NCI-H187 (cell line): ENCODE results near the gene PABPC3.

Experiments used
- DNase-seq, 2 experiments: peaks; one replicate each; lab custom pipeline; 2025; lab: John Stamatoyannopoulos, UW

The PABPC3 gene

DNA sequence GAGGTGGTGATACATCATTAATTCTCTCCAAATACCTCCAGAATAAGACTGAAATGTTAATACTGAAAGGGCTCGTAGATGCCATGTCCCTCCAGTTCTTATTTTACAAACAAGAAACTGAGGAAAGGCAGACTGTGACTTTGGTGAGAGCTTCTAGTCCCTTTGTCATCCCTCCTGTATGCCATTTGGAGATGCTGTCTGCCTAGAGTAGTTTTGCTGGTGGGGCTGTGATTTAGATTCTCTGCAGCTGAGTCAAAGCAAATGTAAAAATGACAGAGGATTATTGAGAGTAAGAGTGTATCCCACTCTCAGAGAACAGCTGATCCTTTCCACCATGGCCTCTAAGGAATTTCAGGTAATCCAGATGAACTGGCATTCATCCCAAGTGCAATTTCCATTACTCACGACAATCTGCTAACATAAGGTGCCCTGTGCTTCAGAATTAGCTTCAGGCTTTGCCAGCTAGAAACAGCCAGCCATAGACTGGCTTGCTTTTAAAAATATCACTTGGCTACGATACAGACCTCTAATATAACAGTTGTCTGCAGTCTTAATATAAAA, 16.8 kb downstream of the PABPC3 start:
- no peak for DNase-seq

DNA sequence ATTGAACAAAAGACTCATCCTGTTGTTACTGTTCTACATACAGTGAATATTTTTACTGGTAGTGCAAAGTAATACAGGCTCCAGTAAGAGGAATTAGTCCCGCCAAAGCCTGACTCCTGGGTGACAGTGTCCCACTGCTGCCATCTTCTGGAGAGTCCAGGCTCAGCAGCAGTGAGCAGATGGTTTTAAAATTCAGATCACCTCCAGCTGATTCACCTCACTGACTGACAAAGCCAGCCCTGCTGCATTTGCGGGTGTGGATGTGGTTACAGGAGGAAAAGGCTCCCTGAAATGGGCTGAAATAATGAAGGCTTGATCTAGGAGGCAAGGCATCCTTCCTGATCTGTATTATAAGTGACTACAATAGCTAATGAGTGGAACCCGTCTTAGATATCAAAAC, 18.3 kb downstream of the PABPC3 start:
- DNase-seq = peak; percentile 6 to 24

DNA sequence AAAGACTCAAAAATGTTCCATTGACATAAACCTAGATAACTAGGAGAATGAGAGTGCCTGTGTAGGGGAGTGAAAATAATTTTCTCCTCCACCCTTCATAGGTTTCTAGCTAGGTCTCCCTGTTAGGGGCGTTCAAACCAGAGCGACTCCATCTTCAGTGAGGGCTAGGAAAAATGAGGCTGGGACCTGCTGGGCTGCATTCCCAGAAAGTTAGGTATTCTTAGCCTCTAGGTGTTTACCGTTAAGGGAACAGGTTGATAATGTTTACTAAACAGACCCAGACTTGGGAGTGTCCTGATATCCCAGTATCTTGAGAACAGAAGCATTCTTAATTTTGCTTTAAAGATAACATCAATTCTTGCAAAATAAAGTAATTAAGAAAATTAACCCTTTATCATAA, 20.1 kb downstream of the PABPC3 start:
- DNase-seq = no peak

DNA sequence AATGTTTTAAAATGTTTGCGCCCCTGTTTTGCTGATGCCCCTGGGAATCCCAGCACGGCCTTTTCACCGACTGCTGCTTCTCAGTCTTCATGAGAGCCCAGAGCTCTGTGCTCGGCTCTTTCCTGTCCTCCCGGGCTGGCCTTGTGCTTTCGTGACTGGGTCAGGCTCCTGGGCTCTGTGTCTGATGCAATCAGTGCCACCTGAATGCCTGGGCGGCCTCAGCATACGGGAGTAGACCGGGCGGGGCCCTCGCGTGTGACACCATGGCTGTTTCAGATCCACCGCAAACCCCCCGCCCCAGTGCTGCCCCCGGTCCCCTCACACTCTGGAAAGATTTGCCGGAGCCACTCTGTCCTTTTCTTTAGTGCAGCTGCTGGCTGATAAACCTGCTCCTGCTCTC, 21.4 kb downstream of the PABPC3 start:
- DNase-seq = no peak

DNA sequence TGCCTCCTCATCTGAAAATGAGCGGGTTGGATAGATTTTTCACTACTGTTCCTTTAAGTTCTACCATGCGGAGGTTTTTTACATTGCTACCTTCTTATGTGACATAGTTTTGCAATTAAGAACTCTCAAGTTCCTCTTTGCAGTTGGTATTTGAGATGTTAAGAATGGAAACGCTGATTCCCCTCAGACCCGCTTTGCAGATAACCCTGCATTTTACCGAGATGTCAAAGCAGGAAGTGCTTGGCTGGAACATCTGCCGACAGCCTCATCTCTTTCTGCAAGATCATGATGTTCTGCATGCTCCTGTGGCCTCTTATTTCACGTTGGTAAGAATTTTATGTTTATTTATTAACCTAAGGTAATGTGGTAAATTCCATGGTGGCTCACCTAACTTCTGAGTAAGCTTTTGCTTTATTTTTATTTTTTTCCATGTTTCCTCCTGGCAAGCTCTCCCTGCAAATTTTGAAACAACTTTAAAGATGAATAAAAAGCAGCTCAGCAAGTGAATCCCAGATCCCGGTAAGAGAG, 22.5 kb downstream of the PABPC3 start:
- no peak for DNase-seq

DNA sequence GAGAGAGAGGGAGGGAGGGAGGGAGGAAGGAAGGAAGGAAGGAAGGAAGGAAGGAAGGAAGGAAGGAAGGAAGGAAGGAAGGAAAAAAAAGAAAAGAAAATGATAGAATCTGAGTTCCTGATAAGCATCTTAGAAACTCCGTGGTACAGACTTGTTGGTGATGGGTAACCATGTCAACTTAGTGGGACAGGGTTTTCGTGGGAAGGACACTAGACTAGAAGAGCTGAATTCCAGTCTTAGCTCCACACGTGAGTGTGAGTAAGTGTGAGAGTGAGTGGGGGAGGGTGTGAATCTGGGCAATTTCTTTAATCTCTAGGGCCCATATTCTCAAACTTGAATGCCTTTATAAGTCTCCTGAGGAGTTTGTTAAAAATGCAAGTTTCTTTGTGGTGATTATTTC, 35.0 kb downstream of the PABPC3 start:
- no peak for DNase-seq

DNA sequence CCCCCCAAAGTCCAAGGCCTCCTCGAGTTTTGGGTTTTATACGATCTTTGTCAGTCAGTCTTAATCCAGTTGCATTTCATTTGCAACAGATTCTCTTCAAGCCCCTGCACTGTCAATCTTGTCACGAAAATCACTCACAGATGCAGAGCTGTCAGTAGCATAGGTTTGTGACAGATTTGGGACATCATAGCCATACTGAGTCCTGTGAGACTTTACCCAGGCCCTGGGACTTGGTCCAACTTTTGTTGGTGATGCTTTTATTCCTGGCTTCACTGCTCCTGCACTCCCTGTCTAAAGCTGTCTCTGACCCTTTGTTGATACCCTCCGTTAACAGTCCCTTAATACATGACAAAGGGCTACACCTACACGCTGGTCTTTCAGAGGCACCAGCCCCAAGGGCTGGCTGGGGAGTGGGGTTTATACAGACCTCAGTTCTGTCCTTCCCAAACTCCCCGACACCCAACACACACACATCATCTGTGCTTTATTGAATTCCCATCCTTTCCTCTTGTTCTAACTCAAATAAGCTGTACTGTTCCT, 36.0 kb downstream of the PABPC3 start:
- no peak for DNase-seq

DNA sequence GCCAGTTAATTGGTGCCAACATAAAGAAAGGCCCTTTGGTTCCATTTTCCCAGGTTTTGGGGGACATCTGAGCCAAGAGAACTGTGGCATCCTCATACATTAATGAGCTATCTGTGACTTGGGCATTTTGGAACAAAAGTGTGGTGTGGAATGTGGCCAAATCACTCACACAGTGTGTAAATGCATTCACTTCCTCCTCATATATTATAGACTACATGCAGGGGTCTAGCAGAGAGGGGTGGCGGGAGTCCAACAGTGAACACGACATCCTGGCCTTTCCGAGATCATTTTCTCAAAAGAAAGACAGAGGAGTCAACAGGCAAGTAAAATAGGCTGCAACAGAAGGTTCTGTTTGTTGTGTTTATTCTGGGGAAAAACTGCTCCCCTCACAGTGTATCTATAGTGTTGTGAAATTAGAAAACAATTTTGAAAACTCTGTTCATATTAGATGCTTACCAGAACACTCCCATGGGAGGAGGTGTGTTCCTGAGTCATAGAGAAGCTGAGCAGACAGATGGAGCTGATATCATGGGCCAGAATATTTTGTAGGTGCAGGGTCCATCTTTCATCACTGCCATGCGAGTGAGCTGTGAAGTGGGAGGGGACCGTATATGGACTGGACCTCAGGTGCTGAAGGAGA, 36.9 kb downstream of the PABPC3 start:
- no peak for DNase-seq

DNA sequence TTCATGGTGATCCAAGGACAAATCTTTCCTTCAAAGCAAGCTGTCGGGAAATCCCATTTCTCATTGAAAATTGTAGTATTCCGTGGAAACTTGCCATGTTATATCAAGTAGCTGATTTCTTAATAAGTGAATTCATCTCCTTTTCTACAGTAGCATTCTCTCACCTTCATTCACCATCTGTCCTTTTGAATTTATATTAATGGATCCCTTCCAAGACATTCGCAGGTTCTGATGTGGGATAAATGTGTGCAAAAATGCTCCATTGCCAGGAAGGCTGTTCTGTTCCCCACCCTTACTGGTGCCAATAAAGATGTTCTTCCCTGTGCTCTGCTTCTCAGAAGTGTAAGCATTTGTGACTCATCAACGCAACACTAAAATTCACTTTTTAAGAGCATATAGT, 40.0 kb downstream of the PABPC3 start:
- DNase-seq = no peak

DNA sequence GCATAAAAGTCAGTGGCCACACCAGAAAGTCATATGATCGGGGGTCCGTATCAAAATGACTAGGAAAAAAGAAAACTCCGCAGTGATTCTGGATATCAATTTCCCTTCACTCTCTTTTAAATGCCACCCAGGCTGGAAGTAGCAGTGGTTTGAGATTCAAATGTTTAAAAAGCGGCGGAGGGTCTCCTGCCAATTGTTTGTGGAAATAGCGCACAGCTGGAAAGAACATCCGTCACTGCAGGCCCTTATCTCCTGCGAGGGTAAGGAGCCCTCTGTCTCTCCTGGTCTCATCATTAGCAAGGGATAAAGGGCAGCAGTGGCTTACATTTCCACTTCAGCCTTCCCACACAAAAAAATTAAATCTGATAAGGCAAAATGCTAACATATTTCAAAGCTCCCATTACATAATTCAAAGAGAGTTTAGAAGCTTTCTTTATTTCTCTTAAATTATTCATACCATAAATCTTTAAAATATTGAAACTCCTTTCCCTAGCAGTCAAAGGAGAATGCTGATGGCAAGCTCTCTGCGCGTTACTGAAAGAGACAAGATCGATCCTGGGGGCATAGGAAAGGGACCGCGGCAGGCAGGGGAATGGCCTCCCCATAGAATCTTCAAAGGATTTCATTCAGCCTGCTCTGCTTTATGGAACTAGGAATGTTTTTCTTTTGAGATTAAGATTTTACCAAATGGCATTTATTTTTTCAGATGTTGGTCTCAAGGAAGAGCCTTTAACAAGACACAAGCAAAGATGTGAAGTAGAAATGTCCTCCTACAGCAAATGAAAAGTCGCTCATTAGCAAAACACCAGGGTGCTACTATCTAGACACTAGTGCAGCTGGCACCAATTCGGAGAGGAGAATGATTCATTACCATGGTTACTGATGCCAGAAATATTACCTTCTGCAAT, 41.2 kb downstream of the PABPC3 start:
- DNase-seq = no peak

DNA sequence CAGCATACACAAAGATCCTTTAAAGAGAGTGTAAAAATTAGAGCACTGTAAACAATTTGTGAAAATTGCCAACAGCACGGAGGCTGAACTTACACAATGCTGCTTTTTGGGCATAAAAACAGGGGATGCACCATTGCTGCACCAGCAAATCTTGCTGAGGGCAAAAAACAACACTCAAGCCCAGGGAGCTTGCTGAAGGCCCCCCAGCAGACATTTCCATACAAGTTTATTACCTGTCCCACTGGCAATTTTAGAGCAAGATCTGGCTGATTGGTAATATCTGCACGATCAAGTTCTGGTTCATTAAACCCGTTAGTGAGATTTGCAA, 41.8 kb downstream of the PABPC3 start:
- no peak for DNase-seq

DNA sequence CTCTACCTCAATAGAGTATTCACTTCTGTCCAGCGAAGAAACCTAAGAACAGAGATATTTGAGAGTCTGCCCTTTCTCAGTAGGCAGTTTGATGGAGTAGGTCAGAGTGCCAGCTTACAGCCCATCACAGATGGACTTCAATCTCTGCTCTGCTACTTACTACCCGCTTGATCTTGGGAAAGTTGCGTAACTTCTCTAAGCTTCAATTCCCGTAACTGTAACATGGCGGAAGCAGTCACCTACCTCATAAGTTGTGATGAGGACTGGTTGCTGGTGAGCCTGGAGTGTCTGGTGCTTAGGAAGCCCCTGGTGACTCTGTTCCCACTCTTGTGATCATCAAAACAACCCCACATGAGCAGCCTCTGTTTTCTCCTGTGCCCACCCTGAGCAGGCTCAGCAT, 45.1 kb downstream of the PABPC3 start:
- no peak for DNase-seq

DNA sequence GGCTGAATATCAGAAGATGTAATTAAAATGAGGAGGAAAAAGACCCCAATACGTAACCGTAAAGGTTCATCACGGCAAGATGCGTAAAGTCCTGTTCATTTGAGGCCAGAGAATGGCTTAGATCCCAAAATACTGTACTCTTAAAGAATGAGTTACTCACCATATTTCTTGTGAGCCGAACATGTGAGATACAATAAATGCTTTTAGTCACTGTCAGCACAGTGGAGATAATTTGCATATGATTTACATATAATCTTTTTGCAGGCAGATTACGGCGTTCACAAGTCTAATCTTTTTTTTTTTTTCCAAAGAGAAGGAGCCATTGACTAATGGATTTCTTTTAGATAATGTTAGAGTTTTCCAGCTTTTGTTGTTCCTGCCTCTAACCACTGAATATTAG, 47.8 kb downstream of the PABPC3 start:
- no peak for DNase-seq

DNA sequence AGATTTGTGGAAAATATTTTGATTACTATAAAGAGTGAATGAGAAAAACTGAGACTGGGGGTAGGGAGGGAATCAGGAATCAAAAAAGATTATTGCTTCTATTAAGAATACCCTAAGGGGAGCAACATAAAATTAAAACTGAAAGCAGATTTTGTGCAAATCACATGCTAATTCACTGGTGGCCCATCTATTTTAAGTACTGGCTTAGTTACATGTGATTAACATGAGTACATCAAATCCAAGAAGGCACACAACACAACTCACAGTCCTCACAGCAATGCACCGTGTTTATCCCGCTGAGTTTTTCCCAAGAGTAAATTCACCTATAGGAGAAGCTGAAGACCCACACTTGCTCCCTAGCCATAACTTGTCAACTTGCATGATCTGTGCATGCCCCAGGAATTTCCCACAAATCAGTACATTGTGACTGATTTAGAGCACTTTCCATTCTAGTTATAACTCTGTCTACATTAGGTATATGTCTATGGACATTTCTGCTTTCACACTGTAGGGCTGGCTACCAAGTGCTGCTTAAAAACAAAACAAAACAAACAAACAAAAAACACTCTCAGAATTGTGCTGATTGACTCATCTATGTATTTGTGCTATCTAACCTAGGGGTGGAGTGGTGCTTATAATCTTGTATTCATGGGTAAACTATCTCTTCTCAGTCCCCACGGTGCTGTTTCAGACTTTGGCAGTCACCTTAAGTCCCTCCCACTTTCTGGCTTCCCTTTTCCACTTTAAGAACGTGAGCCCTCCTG, 51.9 kb downstream of the PABPC3 start:
- no peak for DNase-seq

DNA sequence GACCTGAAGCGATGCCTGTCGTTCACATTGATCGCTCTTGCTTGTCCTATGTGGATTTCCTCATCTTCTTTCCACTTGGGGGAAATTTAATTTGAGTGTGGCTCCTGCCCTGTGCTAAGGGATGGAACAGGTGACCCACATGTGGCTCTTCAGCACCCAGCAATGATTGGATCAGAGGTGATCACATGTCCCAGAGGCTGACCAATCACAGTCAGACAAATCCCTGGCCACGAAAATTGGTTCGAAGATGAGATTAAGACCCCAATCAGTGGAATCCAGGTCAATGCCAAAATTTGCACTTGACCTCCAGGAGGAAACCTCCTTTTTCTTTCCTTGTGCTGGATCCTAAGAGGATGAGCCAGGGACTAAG, 52.5 kb downstream of the PABPC3 start:
- DNase-seq = no peak
